Stimulated activated CD4-positive, alpha-beta T cell treated with anti-CD3 and anti-CD28 coated beads, Interleukin-12 subunit alpha, Interleukin-12 subunit beta, amount 100 ng/mL, for 24 hours (primary cell): Measurements from ENCODE around the gene MT4.
"Not testable (repeated sequence)": the region's sequence is repeated elsewhere in the genome, so short reads cannot be mapped to it uniquely, and the experiment has no call there.

ENCODE experiments used
- DNase-seq, 2 experiments: peaks; one replicate each; pipeline ENCODE4 v3.0.0-alpha.2; 2020; ENCODE audit warnings: low read depth in 2 of 2

The MT4 gene

DNA sequence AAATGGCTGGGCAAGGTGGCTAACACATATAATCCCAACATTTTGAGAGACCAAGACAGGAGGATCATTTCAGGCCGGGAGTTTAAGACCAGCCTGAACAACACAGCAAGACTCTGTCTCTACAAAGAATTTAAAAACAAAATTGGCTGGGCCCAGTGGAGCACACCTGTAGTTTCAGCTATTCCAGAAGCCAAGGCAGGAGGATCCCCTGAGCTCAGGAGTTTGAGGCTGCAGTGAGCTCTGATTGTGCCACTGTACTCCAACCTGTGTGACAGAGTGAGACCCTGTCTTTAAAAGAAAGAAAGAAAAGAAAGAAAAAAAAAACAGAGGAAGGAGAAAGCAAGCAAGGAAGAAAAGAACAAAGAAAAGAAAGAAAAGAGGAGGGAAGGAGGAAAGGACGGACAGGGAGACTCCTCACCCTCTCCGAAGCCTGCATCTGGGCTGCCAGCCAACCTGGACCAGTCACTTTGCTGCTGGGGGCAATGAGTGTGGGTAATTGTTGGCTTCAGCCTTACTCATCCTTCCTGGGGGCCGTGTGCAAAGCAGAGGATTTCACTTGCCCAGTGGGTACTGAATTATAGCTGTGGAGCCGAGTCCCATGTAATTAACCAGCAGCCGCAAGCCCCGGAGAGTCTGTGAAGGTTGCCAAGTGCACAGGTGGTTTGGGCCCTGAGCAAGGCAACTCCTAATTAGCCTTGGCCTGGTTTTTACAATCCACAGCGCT lies 6.7 kb upstream of the MT4 start:
- no peak for DNase-seq

DNA sequence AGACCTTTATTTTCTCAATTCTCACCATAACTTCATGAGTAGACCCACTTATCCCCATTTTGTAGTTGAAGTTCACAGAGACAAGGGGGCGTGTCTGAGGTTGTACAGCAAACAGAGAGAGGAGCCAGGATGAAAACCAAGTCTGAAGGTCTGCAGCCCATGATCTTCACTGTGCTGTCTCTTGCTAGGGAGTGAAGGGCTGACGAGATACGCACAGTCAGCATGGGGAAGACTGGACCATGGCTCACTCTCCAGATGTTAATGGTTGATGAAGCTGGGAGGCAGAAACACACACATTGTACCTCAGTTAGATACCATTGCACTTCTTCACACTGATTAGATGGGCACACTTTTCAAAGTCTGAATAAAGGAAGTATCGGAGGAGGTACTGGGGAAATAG lies 5.8 kb upstream of the MT4 start:
- no peak for DNase-seq

DNA sequence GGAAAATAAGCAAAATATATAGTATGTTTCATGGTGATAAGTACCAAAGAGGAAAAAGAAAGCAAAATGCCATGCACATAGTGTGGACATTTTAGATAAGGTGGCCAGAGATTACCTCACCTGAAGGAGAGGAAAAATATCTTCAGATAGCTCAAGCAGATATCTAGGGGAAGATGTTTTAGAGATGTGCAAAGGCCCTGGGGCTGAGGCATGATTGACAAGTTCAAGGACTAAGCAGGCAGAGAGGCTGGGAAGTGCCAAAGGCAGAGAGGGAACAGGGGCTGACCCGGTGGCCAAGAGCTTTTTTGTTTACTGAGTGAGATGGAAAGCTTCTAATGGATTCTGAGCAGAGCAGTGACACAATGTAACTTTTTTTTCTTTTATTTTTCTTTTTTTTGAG lies 4.4 kb upstream of the MT4 start:
- no peak for DNase-seq

DNA sequence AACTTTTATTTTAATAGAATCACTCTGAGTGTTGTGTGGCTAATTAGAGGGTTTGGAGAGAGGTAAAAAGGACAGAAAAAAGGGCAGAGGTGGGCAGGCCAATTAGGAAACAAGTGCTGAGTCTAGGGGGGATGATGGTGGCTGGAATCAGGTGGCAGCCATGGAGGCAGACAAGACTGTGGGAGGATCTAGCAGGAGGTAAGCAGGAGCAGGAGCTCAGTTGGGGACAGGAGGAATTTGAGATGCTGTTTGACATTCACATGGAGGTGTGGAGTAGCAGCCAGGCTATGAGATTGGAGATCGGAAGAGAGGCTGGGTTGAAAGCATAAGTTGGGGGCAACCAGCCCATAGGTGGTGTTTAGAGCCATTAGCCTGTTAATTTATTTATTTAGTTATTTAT lies 3.7 kb upstream of the MT4 start:
- DNase-seq, result no peak

DNA sequence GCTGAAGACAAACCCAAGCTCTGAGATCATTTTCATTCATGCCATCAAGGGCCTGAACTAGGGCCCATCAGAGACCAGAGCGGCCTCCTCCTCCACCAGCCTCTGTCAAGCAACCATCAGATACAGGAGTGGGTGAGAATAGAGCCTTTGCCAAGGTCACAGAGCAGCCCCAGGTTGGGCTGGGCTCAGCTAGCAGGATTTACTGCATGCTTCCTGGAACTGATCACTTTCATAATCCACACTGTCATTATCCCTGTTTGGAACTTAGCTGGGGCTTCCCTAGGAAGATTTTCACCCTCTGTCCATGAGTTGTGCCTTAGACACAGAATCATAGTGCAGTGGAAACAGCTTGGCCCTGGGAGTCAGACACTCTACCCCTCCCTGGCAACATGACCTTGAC lies 5.1 kb downstream of the MT4 start:
- no peak for DNase-seq

DNA sequence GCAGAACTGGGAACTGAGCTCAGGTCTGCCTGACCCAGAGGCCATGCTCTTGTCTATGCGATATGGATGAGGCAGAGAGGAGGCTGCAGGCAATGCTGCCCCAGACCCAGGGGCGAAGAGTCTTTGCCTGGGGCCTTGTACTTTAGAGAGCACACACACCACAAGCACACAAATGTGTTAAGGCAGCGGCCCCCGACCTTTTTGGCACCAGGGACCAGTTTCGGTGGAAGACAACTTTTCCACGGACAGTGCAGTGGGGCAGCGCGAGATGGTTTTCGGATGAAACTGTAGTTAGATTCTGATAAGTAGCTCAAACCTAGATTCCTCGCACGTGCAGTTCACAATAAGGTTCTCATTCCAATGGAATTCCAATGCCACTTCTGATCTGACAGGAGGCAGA lies 6.7 kb downstream of the MT4 start:
- DNase-seq, result no peak

DNA sequence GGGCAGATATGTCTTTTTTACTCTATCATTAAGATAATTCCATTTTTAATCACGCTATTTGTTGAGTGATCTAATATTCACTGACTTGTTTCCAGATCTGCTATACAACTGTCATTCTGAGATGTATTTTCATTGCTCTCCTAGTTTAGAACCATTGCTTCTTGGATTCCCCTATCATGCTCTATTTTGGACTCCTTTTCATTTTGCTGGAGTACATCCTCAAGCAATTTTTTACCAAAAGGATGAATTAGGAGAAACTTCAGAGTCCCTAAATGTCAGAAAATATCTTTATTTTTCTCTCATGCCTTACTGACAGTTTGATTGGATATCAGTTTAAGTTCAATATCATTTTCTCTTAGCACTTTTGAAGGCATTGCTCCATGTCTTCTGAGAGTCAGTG lies 9.8 kb downstream of the MT4 start:
- DNase-seq, result no peak

DNA sequence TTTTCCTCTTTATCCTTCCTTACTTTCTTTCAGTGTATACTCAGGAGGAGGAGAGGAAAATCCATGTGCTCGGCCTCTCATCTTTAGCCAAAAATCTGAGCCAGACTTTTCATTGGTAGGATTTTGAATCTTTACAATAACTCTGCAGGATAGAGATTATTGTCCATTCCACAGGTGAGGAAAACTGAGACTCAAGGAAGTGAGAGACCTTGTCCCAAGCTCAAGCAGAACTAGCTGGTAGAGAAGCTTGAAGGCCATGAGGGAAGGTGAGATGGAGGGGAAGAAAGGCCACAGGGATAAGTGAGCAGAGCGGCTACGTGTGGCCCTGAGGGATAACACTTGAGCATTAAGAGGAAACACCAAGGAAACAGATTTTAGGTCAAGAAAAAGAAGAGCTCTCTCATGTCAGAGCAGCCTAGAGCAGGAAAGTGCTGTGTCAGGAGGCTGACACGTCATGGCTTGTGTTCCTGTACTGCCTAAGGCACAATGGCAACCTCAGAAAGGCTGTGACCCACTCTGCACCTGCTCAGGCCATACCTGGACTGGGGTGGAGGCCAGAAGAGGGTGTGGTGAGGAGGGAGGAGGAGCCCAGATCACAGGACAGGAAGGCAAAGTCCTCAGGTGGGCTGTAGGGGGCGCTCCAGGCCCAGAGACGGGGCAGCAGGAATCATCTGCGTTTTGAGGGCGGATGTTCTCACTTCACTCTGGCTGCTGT lies 11.9 kb downstream of the MT4 start:
- peak; percentile 74 to 84 for DNase-seq

DNA sequence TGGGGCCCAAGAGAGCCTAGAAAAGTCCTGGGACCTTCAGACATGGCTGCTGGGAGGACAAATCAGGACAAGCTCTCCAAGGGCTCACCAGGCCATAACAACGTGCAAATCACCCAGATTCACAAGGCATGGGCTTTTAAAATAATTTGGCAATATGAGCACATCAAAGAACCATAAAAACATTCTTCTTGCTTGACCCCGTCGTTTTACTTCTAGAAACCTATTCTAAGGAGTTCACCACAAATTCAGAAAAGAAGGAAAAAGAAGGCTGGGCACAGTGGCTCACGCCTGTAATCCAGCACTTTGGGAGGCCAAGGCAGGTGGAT lies 12.4 kb downstream of the MT4 start:
- no peak for DNase-seq

DNA sequence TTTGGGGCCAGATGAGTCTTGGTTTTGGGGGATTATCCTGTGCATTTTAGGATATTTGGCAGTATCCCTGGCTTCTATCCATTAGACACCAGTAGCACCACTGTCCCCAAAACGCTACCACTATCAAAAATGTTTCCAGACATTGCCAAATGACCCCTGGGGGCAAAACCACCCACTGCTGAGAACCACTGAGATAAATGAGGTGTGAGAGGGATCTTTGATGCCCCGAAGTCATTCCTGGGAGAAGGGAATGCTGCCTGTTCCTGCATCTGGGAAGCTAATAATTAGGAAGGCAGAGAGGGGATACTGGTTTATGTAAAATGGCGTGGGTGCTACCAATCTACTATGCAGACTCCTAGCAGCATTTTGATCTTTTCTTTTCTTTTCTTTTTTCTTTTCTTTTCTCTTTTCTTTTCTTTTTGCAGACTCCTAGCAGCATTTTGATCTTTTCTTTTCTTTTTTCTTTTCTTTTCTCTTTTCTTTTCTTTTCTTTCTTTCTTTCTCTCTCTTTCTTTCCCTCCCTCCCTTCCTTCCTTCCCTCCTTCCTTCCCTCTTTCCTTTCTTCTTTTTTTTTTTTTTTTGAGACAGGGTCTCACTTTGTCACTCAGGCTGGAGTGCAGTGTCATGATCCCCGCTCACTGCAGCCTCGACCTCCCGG lies 15.6 kb downstream of the MT4 start:
- no peak for DNase-seq

DNA sequence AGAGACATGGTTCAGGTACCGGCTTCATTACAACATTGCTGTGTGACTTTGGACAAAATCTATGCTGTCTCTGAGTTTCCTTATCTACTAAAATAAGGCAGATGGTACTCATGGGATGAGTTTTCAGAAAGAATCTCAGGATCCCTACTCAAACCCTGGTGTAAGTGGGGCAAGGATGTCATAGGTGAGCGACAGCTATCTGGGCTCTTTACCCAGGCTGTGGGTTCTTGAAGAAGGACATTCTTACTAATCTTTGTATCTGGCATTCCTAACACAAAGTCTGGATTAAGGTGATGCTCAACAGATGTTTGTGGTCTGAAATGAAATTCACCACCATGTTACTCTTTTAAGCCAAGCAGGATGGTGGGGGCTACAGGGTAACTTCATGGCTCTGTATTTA lies 18.0 kb downstream of the MT4 start:
- DNase-seq, result not testable (repeated sequence)

DNA sequence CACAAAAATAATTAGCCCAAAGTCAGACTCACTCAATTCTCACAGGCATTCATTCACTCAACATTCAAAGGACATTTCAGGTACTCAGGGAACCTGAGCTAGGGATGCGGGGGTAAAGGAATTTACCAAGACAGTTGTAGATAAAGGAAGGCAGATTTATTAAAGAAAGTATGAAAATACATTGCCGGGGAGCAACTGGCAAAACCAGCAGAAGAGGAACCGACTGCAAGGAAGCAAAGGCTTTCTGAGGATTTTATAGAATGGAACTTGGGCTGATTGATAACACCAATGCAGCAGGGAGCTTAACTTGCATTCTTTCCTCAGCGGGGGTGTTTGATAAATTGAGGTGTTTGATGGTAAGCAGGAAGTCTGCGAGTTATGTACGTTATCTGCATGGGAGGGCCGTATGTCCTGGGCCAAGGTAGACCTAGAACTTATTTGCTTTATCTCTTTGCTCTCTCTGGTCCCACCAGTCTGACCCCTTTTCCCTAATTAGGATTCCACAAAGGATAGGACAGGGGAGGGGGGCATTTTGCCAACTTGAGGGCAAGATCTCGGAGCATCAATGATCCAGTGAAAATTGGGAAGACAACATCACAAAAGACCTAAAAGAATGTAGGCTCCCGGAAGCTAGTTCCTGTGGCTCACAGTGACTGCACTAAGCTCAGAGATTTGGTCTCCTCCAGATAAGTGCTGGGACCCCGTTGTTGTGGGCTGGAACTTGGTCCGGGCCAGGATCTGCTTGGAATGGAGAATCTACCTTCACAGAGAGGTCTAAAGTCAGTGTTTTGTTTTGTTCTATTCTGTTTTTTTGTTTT lies 18.7 kb downstream of the MT4 start:
- DNase-seq, result no peak

DNA sequence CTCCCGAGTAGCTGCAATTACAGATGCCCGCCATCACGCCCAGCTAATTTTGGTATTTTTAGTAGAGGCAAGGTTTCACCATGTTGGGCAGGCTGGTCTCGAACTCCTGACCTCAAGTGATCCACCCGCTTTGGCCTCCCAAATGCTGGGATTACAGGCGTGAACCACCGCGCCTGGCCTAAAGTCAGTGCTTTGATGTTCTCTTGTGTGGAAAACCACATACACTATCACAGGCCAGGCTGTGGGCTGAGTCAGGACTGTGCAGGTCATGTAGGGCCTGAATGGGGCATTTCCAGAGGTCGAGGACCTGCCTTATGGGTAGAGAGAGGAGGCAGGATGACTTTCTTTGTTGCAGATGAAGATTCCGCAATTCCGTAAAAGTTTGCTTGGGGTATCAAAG lies 19.4 kb downstream of the MT4 start:
- DNase-seq, result no peak

DNA sequence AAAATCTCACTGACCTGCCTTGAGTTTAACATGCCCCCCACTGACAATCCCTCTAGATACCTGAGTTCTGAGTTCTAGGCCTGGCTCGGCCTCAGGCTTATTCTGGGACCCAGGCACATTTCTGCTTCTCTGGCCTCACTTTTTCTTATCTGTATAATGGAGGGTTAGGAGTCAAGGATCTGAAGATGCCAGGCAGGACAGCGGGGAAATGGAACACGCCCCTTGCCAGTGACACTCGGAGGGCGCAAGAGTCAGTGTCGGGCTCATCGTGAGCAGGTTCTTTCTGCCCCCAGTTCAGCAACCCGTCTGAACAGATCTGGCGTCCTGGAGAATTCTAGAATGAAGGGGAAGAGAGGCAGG lies 23.9 kb downstream of the MT4 start:
- no peak for DNase-seq

DNA sequence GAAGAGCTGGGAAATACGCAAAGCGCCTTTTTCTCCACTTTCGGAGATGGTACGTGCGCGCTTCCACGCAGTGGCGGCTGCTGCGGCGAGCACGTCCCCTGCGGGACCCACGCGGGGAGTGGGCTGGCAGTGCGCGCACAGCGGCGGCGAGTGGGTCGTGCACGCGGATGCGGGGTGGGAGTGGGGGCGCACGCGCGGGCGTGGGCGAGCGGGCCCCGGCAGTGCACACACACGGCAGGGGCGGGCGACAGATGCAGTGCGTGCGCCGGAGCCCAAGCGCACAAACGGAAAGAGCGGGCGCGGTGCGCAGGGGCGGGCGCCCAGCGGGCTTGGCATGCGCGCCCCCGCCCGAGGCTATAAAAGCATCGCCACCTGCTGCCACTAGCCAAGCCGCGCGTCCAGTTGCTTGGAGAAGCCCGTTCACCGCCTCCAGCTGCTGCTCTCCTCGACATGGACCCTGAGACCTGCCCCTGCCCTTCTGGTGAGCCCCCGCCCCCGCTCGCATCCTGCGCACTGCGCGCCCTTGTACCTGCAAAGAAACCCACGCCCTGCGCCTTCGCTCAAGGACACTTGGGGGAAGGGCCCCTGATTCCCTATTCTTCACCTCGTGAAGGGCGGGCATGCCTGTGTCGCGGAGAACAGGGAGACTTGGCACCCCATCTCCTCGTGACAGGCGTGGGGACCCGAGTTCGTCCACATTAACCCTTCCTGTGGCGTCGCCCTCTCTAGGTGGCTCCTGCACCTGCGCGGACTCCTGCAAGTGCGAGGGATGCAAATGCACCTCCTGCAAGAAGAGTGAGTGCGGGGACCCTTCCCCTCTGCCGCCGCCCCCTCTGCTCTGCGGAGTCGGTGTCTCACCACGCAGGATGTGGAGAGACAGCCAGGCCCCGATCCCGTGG lies 24.5 kb downstream of the MT4 start, which contains the start of gene MT3:
Gene MT3, plus strand, starts transcription at position 388 of the 899 bp plus-strand sequence. Its CDS starts 63 bp downstream, at position 451.
- no peak for DNase-seq

DNA sequence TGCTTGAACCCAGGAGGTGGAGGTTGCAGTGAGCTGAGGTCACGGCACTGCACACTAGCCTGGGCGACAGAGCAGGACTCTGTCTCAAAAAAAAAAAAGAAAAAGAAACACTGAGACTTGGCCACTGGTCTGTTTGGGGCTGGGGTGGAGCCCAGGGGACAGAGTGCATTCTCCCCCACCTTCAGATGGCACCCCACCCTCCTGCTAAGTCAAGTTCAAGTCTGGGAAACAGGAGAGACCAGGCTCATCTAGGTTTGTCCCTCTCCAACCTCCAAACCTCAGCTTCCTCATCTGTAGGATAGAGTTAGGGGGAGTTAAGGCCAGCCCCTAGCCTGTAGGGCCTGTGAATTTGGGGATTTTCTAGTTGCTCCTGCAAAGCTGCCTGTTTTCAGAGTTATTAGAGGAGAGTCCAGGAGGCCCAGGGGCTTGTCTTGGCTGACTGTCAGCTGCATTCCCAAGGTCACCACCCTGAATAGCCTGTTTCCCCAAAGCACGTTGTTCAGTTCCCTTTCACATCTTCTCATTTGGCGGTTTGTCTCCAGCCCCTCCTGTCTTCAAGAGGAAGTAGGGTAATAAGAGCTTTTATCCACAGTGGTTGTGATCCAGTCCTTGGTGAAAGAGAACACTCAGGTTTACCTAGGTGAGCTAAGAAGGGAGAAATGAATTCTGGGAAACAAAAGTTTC lies 26.6 kb downstream of the MT4 start:
- no peak for DNase-seq

DNA sequence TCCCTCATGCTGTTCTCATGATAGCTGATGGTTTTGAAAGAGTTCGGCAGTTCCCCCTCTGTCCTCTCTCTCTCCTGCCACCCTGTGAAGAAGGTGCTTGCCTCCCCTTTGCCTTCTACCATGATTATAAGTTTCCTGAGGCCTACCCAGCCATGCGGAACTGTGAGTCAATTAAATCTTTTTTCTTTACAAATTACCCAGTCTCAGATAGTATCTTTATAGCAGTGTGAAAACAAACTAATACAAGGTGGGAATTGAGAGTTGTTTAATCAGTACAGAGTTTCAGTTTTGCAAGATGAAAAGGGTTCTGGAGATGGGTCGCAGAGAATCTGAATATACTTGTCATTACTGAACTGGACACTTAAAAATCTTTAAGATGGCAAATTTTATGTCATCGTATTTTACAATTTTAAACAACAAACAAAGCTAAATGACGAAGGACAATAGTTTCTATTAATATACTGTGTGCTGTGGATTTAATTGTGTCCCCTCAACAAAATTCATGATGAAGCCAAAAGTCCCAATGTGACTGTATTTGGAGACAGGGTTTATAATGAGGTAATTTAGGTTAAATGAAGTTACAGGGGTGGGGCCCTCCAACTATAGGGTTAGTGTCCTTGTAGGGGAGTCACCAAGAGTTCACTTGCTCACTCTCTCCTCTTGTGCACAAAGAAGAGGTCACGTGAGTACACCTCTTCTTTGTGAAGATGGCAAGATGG lies 28.9 kb downstream of the MT4 start:
- DNase-seq, result no peak

DNA sequence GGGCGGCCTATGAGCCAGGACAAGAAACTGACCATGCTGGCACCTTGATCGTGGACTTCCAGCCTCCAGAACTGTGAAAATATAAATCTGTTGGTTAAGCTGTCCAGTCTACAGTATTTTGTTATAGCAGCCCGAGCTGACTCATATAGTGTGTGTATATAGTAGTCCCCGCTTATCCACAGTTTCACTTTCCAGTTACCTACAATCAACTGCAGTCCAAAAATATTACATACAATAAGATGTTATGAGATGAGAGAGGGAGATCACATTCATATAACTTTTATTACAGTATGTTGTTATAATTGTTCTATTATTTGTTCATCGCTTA lies 29.4 kb downstream of the MT4 start:
- no peak for DNase-seq

DNA sequence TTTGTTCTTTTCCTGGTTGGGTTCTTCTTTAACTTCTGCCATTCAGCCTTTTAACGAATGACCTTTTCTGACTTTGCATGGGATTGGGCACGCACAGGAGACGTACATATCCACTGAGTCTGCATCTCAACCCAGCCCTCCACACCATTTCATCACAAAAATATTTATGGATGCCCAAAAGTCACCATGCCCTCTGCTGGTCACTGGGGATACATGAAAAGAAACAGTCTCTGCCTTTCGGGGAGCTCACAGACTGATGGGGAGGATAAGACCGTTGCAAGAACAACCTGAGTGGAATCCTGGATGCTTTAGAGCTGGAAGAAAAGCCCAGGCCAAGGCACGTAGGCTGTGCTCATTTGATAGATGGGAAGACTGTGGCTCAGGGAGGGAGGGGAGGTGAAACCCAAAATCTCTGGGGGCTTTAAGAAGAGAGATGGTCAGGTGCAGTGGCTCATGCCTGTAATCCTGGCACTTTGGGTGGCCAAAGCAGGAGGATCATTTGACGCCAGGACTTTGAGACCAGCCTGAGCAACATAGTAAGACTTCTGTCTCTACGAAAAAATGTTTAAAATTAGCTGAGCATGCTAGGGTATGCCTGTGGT lies 35.6 kb downstream of the MT4 start:
- no peak for DNase-seq

DNA sequence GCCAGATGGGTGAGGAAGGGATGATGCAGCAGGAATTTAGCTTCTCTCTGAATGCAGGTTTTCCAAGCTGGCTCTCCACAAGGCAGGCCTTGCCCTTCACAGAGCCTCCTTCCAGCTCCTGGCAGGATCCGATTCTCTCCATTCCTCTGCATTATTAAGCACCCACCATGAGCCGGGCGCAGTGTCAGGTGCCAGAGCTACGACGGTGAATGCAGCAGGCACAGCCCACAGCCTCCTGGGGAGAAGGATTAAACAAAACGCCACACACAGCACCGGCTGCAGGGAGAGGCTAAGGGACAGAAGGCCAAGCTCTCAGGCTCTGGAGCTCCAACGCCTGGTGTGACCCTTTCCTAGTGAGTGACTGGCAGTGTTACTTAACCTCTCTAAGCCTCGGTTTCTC lies 36.5 kb downstream of the MT4 start:
- DNase-seq, result no peak
